ENCODE results near the gene TEAD3. TPM values are rescaled to one million over a fixed set of nuclear protein-coding genes. Genes with fewer than 3 reads are reported as not detected.

The TEAD3 gene
- total RNA-seq, 4 donors from 2014 or later: 11.5 to 14.8 (median 13.5) TPM

DNA sequence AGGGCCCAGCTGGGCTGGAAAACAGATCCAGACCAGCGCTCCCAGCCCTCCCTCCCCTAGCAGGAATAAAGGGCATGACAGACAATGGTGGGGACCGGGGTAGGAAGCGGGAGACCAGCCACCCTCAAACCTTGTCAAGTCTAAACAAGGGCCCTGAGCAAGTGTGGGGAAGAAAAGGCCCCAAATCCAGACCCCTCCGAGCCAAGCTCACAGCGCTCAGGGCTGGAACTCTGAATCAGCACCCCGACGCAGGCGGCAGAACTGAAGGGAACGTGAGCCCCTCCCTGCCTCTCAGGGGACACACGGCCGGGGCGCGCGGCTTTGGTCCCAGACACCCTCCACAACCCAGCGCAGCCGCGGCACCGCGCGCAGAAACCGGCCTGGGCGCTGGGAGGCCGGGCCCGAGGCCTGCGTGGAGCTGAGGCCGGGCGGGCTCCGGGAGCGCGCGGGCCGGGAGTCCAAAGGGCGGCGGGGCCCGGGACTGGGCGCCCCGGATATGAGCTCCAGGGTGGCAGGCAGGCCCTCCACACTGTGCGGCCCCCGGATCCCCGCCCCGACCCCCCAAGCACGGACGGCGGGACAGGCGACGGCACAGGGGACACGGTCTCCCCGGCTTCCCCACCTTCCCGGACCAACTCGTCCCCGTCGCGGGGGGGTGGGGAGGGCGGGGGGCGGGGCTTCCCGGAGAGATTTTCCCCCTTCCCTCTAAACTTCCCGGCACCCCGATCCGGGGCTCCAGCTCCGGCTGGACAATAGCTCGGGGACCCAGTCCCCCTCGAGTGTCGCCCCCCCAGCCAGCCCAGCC, 641 bp downstream of the TEAD3 start:
- H3K27me3 ChIP-seq: no peaks in the 10 kb centered on the region
- TF ChIP-seq POLR2A (IDR thresholded peaks at IDR 0.05): peak; percentile 19 to 34
- TF ChIP-seq, protein P1, sequence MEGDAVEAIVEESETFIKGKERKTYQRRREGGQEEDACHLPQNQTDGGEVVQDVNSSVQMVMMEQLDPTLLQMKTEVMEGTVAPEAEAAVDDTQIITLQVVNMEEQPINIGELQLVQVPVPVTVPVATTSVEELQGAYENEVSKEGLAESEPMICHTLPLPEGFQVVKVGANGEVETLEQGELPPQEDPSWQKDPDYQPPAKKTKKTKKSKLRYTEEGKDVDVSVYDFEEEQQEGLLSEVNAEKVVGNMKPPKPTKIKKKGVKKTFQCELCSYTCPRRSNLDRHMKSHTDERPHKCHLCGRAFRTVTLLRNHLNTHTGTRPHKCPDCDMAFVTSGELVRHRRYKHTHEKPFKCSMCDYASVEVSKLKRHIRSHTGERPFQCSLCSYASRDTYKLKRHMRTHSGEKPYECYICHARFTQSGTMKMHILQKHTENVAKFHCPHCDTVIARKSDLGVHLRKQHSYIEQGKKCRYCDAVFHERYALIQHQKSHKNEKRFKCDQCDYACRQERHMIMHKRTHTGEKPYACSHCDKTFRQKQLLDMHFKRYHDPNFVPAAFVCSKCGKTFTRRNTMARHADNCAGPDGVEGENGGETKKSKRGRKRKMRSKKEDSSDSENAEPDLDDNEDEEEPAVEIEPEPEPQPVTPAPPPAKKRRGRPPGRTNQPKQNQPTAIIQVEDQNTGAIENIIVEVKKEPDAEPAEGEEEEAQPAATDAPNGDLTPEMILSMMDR (IDR thresholded peaks at IDR 0.05 in 4 of 5, conservative IDR thresholded peaks at IDR 0.05 in 1 of 5): no peak
- peak overlapping the region; percentile 81 to 98 (median 92) for H3K4me3 ChIP-seq
- intact Hi-C loops (cut with DNase I; ENCODE audit: low total_unique reads) (no loop called here), in situ Hi-C loops (cut with MboI; ENCODE audit: low sequenced_read_pairs in 4 of 4) (no loop called here)
- H3K9me3 ChIP-seq: no peaks in the 10 kb centered on the region
- no peaks in the 10 kb centered on the region for H3K36me3 ChIP-seq
- H3K27ac ChIP-seq: peak overlapping the region; percentile 93 to 99 (median 96)
- peak; percentile 53 to 67 for ATAC-seq
- no peak for DNase-seq
- H3K4me1 ChIP-seq: peaks cover 40 to 64% of the 10 kb centered on the region in 2 donors

DNA sequence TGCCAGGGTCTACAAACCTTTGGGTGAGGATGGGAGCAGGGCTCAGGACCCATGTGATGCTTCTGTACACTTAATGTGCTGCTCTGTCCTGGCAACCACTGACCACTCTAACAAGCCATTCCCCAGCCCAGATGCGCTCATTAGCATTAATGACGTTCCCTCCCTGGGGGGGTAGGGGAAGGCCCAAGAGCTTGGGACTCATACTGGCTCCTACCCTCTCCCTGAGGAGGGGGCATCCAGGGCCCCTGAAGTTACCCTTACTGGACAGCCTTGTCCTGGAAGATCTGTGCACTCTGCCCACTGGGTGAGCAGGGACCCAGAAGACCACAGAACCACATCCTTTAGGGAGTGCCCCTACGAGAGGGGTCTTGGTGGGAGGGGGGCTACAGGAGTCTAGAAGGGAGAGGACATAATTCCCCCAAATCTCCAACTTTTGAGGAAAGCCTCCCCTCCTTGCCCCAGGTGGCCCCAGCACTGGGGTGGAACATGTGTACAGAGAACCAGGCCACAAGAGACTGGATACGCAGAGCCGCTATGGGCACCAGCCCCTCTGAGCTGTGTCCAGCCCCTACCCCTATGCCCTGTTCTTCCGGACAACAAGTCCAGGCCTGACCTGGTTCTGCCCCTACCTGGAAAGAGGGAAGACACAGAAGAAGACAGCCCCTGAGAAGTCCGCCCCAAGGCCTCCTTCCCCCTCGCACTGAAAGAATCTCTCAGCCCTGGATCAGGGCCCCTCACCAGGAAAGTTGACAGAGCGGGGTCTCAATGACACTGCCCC, 1.4 kb downstream of the TEAD3 start:
- Histone ChIP-seq H3K36me3 (no peaks in the 10 kb centered on the region), H3K4me3 (peak overlapping the region; percentile 81 to 98 (median 92)), H3K9me3 (no peaks in the 10 kb centered on the region), H3K27ac (peak overlapping the region; percentile 93 to 99 (median 96)), H3K27me3 (no peaks in the 10 kb centered on the region), H3K4me1 (peaks cover 41 to 64% of the 10 kb centered on the region in 2 donors)
- intact Hi-C loops (cut with DNase I; ENCODE audit: low total_unique reads) (no loop called here), in situ Hi-C loops (cut with MboI; ENCODE audit: low sequenced_read_pairs in 4 of 4) (no loop called here)
- TF ChIP-seq POLR2A (IDR thresholded peaks at IDR 0.05): no peak
- TF ChIP-seq, protein P1 (IDR thresholded peaks at IDR 0.05 in 4 of 5, conservative IDR thresholded peaks at IDR 0.05 in 1 of 5): no peak
- DNase-seq (no peak), ATAC-seq (no peak)

DNA sequence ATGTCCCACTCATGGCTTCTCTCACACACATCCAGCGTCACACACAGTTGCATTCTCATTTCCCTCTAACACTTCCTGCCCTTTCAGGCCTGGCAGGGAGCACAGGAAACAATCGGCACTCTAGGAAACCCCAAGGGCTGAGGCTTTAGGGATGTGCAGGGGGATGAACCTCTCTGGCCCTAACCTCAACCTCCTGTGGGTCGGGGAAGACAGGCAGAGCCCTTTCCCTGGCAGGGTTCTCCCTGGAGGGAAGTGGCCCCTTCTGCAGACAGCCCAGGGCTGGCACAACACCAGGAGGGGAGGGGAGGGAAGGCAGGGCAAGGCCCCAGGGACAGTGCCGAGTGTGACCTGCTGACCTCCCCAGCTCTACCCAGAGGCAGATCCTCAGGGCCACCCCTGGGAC, 2.7 kb downstream of the TEAD3 start:
- DNase-seq: no peak
- H3K27ac ChIP-seq: peak overlapping the region in 3 of 4 donors; percentile 41 to 97 (median 93)
- TF ChIP-seq POLR2A (IDR thresholded peaks at IDR 0.05): no peak
- TF ChIP-seq, protein P1 (IDR thresholded peaks at IDR 0.05 in 4 of 5, conservative IDR thresholded peaks at IDR 0.05 in 1 of 5): no peak

DNA sequence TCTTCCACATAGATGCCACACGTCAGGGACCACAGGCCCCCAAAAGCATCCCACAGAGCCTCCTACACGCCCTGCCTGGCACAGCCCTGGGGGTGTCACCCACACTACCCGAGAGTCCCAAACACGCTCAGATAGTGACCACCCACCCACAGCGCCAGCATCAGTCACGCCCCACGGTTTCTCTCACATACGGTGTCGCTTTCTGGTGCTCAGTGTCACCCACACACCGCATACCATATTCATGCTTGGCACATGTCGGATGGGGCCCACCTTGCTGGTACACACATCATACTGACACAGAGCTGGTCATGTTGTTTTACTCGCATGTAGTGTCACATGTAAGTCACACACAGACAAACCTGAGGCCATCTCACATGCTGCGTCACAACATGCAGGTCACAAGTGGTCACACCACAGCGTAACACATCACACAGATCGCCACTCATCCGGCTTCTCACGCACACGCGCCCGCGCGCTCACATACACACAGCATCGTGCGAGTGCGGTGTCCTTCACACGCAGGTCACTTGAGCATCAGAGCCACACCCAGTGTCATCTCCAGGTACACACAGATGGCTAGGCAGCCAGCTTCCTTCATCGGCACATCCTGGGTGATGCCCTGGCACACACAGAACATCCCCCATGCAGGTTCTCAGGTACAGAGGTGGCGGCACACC, 3.4 kb downstream of the TEAD3 start:
- intact Hi-C loops (cut with DNase I; ENCODE audit: low total_unique reads) (no loop called here), in situ Hi-C loops (cut with MboI; ENCODE audit: low sequenced_read_pairs in 4 of 4) (no loop called here)
- peaks cover 42 to 66% of the 10 kb centered on the region in 2 donors for H3K4me1 ChIP-seq
- H3K4me3 ChIP-seq: no peak overlapping the region
- H3K27me3 ChIP-seq: no peaks in the 10 kb centered on the region
- H3K27ac ChIP-seq: peak overlapping the region in 1 of 4 donors; percentile 78
- no peaks in the 10 kb centered on the region for H3K36me3 ChIP-seq
- TF ChIP-seq, protein P1 (IDR thresholded peaks at IDR 0.05 in 4 of 5, conservative IDR thresholded peaks at IDR 0.05 in 1 of 5): no peak
- TF ChIP-seq POLR2A (IDR thresholded peaks at IDR 0.05): no peak
- DNase-seq (no peak), ATAC-seq (no peak)
- no peaks in the 10 kb centered on the region for H3K9me3 ChIP-seq

More for the DNA sequence above, 2.7 kb downstream of the TEAD3 start:
- Histone ChIP-seq H3K36me3 (no peaks in the 10 kb centered on the region), H3K9me3 (no peaks in the 10 kb centered on the region), H3K27me3 (no peaks in the 10 kb centered on the region), H3K4me3 (no peak overlapping the region), H3K4me1 (peaks cover 46 to 67% of the 10 kb centered on the region in 2 donors)
- ATAC-seq: no peak
- in situ Hi-C loops (cut with MboI; ENCODE audit: low sequenced_read_pairs in 4 of 4): no loop called here
- intact Hi-C loops (cut with DNase I; ENCODE audit: low total_unique reads): no loop called here

All from gastrocnemius medialis (tissue), 4 donors.